ENCODE measurements around the gene PES1.
"Not testable (repeated sequence)": the region's sequence is repeated elsewhere in the genome, so short reads cannot be mapped to it uniquely, and the experiment has no call there.

Gene PES1

DNA sequence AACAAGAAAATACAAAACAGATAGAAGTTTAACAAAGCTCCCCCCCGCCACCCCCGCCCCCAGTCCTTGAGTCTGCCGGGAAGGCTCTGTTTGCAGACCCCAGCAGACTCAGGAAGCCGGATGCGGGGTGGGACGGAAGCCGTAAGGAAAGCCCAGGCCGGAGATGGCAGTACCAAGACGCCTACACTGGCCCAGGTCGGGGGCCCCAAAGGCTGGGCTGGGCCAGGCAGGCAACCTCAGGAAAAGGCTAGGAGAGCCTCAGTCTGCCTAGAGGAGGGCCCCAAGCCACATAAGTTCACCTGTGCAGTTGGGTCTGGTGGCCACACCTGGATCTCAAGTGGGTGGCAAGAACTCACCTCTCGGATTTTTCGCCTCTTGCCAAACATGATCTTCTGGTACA is 13.2 kb downstream of the PES1 start:
- no peak for DNase-seq (ENCODE audit: low read depth in 2 of 3, low spot score in 1 of 3)

GRCh38 chr22:30575859-30576258 is 15.9 kb downstream of the PES1 start:
- DNase-seq (ENCODE audit: low read depth in 2 of 3, low spot score in 1 of 3), result no peak

- no peak for DNase-seq (ENCODE audit: low read depth in 2 of 3, low spot score in 1 of 3)
Observed at GRCh38 chr22:30574997-30575671, 16.6 kb downstream of the PES1 start.

- no peak for DNase-seq (ENCODE audit: low read depth in 2 of 3, low spot score in 1 of 3)
Observed at GRCh38 chr22:30574095-30574981, 17.4 kb downstream of the PES1 start, which contains the start of gene GAL3ST1. Gene GAL3ST1 (minus strand): TSS chr22:30574665. CDS start chr22:30557392, 17,273 bp downstream.

GRCh38 chr22:30573594-30574094 is 18.1 kb downstream of the PES1 start:
- no peak for DNase-seq (ENCODE audit: low read depth in 2 of 3, low spot score in 1 of 3)

GRCh38 chr22:30572840-30573593 is 18.7 kb downstream of the PES1 start:
- DNase-seq (ENCODE audit: low read depth in 2 of 3, low spot score in 1 of 3), result no peak

DNA sequence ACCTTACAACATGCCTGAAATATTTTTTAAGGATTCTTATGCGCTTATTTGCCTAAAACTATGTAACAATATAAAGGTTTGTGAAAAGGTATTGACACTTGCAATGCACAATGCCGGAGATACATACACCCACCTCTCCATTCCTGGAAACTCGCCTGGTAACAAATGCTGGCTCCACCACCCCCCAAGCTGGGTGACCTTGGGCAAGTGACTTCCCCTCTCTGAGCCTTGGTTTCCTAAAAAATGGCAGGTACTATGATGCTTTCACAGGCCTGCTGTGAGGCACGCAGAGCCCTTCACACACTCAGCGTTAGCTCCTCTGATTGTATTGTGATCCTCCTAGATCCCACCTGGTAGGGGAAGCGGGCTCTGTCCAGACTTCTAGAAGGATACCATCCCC is 19.5 kb downstream of the PES1 start:
- DNase-seq (ENCODE audit: low read depth in 2 of 3, low spot score in 1 of 3), result no peak

DNA sequence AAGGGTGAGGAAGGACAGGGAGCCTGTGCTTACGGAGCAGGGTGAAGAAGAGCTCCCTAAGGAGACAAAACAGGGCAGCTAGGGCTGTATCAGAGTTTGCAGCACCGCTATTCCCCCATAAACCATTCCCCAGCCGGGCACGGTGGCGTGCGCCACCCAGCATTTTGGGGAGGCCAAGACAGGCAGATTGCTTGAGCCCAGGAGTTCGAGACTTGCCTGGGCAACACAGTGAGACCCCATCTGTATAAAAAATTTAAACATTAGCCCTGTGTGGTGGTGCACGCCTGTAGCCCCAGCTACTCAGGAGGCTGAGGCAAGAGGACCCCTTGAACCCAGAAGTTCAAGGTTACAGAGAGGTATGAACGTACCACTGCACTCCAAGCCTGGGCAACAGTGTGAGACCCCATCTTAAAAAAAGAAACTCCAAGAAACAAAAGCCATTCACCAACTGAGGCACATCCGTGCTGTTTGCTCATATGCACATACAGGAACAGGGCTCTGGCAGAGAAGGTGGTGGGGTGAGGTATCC is 22.0 kb downstream of the PES1 start:
- DNase-seq (ENCODE audit: low read depth in 2 of 3, low spot score in 1 of 3), result no peak

DNA sequence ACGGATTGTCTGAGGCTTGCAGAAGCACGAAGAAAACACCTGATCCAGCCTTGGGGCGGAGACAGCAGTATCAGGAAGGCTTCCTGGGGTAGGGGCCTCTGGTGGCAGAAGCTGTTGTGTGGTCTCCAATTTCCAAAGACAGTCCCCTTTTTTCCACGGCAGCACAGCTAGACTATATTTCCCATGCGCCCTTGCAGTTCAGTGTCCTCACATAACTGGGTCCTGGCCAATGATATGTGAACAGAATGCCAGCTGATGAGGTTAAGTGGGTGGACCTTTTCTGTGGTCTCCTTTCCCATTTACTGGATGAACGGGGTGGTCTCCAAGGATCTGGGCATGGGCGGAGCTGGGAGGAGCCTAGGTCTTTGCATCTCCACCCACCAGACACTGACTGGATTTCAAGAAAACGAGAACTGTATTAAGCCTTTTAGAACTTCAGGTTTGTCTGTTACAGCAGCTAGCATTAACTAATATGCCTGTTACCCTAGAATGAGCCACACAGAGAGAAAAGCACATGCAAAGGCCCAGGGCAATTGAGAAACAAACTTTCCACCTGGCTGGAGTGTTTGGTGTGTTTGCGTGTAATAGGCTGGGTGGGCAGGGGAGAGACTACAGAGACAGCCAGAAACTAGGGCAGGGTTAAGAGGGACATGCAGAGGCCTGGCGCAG is 23.4 kb downstream of the PES1 start:
- DNase-seq (ENCODE audit: low read depth in 2 of 3, low spot score in 1 of 3), result no peak

DNA sequence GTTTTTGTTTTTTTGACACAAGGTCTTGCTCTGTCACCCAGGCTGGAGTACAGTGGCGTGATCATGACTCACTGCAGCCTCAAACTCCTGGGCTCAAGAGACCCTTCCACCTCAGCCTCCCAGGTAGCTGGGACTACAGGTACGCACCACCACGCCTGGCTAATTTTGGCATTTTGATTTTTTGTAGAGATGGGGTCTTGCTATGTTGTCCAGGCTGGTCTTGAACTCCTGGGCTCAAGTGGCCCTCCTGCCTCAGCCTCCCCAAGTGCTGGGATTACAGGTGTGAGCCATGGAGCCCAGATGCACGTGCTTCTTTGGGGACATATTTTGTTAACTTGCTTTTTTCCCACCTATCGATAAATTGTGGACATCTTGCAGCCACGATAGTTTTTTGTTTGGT is 24.4 kb downstream of the PES1 start:
- DNase-seq (ENCODE audit: low read depth in 2 of 3, low spot score in 1 of 3), result not testable (repeated sequence)

GRCh38 chr22:30566125-30566524 is 25.6 kb downstream of the PES1 start:
- DNase-seq (ENCODE audit: low read depth in 2 of 3, low spot score in 1 of 3), result no peak

DNA sequence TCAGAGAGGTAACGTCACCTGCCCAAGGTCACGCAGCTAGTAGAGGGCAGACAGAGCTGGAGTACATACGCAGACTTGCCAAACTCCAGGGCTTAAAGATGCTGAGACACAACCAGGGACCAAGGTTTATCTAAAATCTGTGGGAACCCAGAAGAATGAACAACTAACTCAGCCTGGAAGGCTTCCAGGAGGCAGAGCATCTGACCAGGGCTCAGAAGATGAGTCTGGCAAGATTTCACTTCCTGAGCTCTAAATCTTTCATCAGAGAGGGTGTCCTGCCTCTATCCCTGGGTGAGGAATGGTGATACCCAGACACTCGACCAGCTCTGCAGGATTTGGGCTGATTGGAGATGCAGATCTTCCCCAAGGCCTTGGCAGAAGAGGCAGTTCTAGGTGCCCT is 26.4 kb downstream of the PES1 start:
- no peak for DNase-seq (ENCODE audit: low read depth in 2 of 3, low spot score in 1 of 3)

GRCh38 chr22:30564761-30565119 is 27.0 kb downstream of the PES1 start:
- DNase-seq (ENCODE audit: low read depth in 2 of 3, low spot score in 1 of 3), result no peak

- no peak for DNase-seq (ENCODE audit: low read depth in 2 of 3, low spot score in 1 of 3)
Observed at GRCh38 chr22:30564045-30564760, 27.5 kb downstream of the PES1 start.

DNA sequence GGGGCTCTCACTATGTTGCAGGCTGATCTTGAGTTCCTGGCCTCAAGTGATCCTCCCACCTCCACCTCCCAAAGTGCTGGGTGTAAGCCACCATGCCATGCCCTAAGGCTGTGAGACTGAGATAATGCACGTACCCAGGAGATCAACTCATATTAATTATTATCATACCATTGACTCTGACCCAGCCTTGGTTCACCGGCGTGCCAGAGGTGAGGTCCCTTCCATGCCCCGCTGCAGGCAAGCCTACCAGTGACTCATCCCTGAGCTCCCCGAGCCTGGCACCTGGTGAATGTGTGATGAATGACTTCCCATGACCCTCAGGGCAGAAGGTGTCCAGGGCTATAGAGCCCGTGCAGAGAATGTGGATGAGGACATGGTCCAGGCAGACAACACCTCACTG is 29.3 kb downstream of the PES1 start:
- DNase-seq (ENCODE audit: low read depth in 2 of 3, low spot score in 1 of 3), result no peak

GRCh38 chr22:30561402-30562189 is 30.1 kb downstream of the PES1 start:
- no peak for DNase-seq (ENCODE audit: low read depth in 2 of 3, low spot score in 1 of 3)

DNA sequence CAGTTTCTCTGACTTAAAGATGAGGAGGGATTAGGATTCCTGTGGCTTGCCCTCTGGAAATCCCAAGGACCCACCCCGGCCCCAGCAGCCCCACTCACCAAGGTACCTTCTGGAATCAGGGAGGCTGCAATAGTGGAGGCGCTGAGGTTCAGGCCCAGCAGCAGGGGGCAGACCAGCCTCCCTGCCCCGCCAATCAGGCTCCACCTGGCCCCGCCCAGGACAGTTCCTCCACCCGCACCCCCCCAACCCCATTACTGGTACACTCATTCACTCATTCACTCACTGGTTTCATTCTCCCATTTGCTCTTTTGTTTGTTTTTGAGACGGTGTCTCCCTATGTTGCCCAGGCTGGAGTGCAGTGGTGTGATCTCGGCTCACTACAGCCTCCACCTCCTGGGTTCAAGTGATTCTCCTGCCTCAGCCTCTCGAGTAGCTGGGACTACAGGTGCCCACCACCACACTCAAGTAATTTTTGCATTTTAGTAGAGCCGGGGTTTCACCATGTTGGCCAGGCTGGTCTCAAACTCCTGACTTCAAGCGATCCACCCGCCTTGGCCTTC is 31.0 kb downstream of the PES1 start:
- DNase-seq (ENCODE audit: low read depth in 2 of 3, low spot score in 1 of 3), result not testable (repeated sequence)

- DNase-seq (ENCODE audit: low read depth in 2 of 3, low spot score in 1 of 3), result no peak
Observed at GRCh38 chr22:30559889-30560288, 31.8 kb downstream of the PES1 start.

- DNase-seq (ENCODE audit: low read depth in 2 of 3, low spot score in 1 of 3), result no peak
Observed at GRCh38 chr22:30557243-30557642, 34.5 kb downstream of the PES1 start.

Measured in stimulated activated CD4-positive, alpha-beta T cell treated with anti-CD3 and anti-CD28 coated beads, Interleukin-12 subunit alpha, Interleukin-12 subunit beta, amount 100 ng/mL, for 48 hours (primary cell).